GM23338 (cell line): ENCODE results near the gene CAMK2N2. TPM values are rescaled to one million over a fixed set of nuclear protein-coding genes. Genes with fewer than 3 reads are reported as not detected.
A peak's percentile ranks its signal among the peaks of the same experiment; 100 is the strongest.

Experiments
- ATAC-seq: fragments of 200-7000 bp; cut with Tn5 transposase; 3 replicates; pipeline ENCODE4 v1.9.1; 2020
- DNase-seq: peaks from one replicate; pipeline ENCODE4 v3.0.0-alpha.2; 2015; ENCODE audit warnings: low spot score
- H2AFZ ChIP-seq: fragments of 200-600 bp; sonication (generic); 2 replicates; pipeline ENCODE4 v1.8.0; 2016; ENCODE audit warnings: antibody characterized with exemption, mild to moderate bottlenecking, moderate library complexity
- H3F3A ChIP-seq: fragments of 200-600 bp; sonication (generic); replicated peaks from 2 replicates; pipeline ENCODE4 v1.8.0; 2017; ENCODE audit warnings: antibody characterized with exemption, mixed run types, low read depth
- H3K27ac ChIP-seq: fragments of 200-600 bp; sonication (generic); 2 replicates; pipeline ENCODE4 v1.6.1; 2016; ENCODE audit warnings: low read depth
- H3K27me3 ChIP-seq: fragments of 200-600 bp; sonication (generic); 2 replicates; pipeline ENCODE4 v1.8.0; 2016; ENCODE audit warnings: mild to moderate bottlenecking, mixed run types, moderate library complexity; ENCODE audit not compliant: insufficient read depth
- H3K36me3 ChIP-seq: fragments of 200-600 bp; sonication (generic); 2 replicates; pipeline ENCODE4 v1.8.0; 2016; ENCODE audit warnings: mild to moderate bottlenecking; ENCODE audit not compliant: insufficient read depth
- H3K4me1 ChIP-seq: fragments of 200-600 bp; sonication (generic); 2 replicates; pipeline ENCODE4 v1.8.0; 2016; ENCODE audit warnings: mild to moderate bottlenecking, moderate library complexity; ENCODE audit not compliant: insufficient read depth
- H3K4me2 ChIP-seq: fragments of 200-600 bp; sonication (generic); 2 replicates; pipeline ENCODE4 v1.7.1; 2017; ENCODE audit warnings: mixed run types
- H3K4me3 ChIP-seq: fragments of 200-600 bp; sonication (generic); 2 replicates; pipeline ENCODE4 v1.6.1; 2016; ENCODE audit warnings: mixed run types
- H3K79me2 ChIP-seq: fragments of 200-600 bp; sonication (generic); replicated peaks from 2 replicates; pipeline ENCODE4 v1.8.0; 2017; ENCODE audit warnings: mild to moderate bottlenecking; ENCODE audit not compliant: insufficient read depth
- H3K9me2 ChIP-seq: fragments of 200-600 bp; sonication (generic); 2 replicates; pipeline ENCODE4 v1.8.0; 2017; ENCODE audit not compliant: insufficient read depth
- H4K20me1 ChIP-seq: fragments of 200-600 bp; sonication (generic); replicated peaks from 2 replicates; pipeline ENCODE4 v1.8.0; 2017; ENCODE audit warnings: mild to moderate bottlenecking; ENCODE audit not compliant: insufficient read depth
- H3K27ac Mint-ChIP-seq: 2 replicates; pipeline ENCODE4 v1.8.0; 2020; ENCODE audit warnings: inconsistent platforms, mild to moderate bottlenecking, moderate library complexity, mixed read lengths
- H3K27me3 Mint-ChIP-seq: 3 replicates; pipeline ENCODE4 v1.8.0; 2022; ENCODE audit warnings: low read depth, mild to moderate bottlenecking, moderate library complexity, mixed read lengths, inconsistent platforms; ENCODE audit not compliant: insufficient read depth, poor library complexity
- H3K36me3 Mint-ChIP-seq: 3 replicates; pipeline ENCODE4 v1.8.0; 2021; ENCODE audit warnings: low read depth, mild to moderate bottlenecking, inconsistent platforms, moderate library complexity, mixed read lengths
- H3K4me1 Mint-ChIP-seq: 3 replicates; pipeline ENCODE4 v1.8.0; 2020; ENCODE audit warnings: mild to moderate bottlenecking, inconsistent platforms, mixed read lengths
- H3K4me3 Mint-ChIP-seq: 3 replicates; pipeline ENCODE4 v1.8.0; 2021; ENCODE audit warnings: moderate library complexity, mild to moderate bottlenecking, inconsistent platforms, mixed read lengths
- H3K9me3 Mint-ChIP-seq: 3 replicates; pipeline ENCODE4 v1.8.0; 2020; ENCODE audit warnings: moderate library complexity, mild to moderate bottlenecking, inconsistent platforms, mixed read lengths
- CREB1 ChIP-seq: fragments of 250-450 bp; sonication (Bioruptor Pico); IDR thresholded peaks from 2 replicates; pipeline ENCODE4 v1.5.0; 2020; ENCODE audit warnings: low read depth, mild to moderate bottlenecking, moderate library complexity
- EZH2phosphoT487 ChIP-seq: fragments of 200-600 bp; sonication (generic); IDR thresholded peaks from one replicate; pipeline ENCODE4 v1.8.1; 2018; ENCODE audit warnings: antibody characterized with exemption; ENCODE audit not compliant: unreplicated experiment
- JUNB ChIP-seq: IDR thresholded peaks from one replicate; pipeline ENCODE4 v1.6.1; 2016; ENCODE audit warnings: antibody characterized with exemption; ENCODE audit not compliant: unreplicated experiment
- POLR2AphosphoS5 ChIP-seq: IDR thresholded peaks from 2 replicates; pipeline ENCODE4 v1.6.1; 2016; ENCODE audit warnings: antibody characterized with exemption, low read depth
- STAT1 ChIP-seq: IDR thresholded peaks from one replicate; pipeline ENCODE4 v1.6.1; 2016; ENCODE audit warnings: antibody characterized with exemption; ENCODE audit not compliant: unreplicated experiment
- ZNF114 ChIP-seq: fragments of 250-450 bp; sonication (Bioruptor Pico); IDR thresholded peaks from 2 replicates; pipeline ENCODE4 v1.5.0; 2020; ENCODE audit warnings: mild to moderate bottlenecking, moderate library complexity
- ZNF331 ChIP-seq: fragments of 250-450 bp; sonication (Bioruptor Pico); IDR thresholded peaks from 2 replicates; pipeline ENCODE4 v1.5.0; 2020; ENCODE audit warnings: low read depth, mild to moderate bottlenecking, moderate library complexity
- polyA plus RNA-seq: library from polyadenylated mRNA; unstranded; fragments of >200 nt; fragmentation: Nextera tagmentation; extraction: Ambion mirVana; gene quantifications from 2 replicates; pipeline ENCODE4 v1.2.1, GENCODE V29; 2016
- total RNA-seq: library from RNA; depleted of rRNA; stranded (reverse); fragments of >200 nt; shearing (Covaris generic); gene quantifications from 2 replicates; pipeline ENCODE4 v1.2.3, GENCODE V29; 2014
- TF ChIP-seq, protein P1 (sequence below): IDR thresholded peaks from one replicate; pipeline ENCODE4 v1.6.1; 2018; ENCODE audit warnings: antibody characterized with exemption; ENCODE audit not compliant: unreplicated experiment
- TF ChIP-seq, protein P2 (sequence below), 2 experiments: fragments of 200-600 bp in 1 of 2; sonication (generic) in 1 of 2; conservative IDR thresholded peaks; 2 replicates each; pipeline versions ENCODE4 v1.5.1 to v1.6.1; 2016 to 2017; ENCODE audit warnings: antibody characterized with exemption in 2 of 2, low read depth in 2 of 2, mild to moderate bottlenecking in 2 of 2, moderate library complexity in 1 of 2

The CAMK2N2 gene
- total and polyA plus RNA-seq, 2 experiments from 2014 or later = 0.32 to 1.3 TPM

GRCh38 chr3:184277366-184277765 is 16.0 kb upstream of the CAMK2N2 start (continued):
- TF ChIP-seq, protein P1, sequence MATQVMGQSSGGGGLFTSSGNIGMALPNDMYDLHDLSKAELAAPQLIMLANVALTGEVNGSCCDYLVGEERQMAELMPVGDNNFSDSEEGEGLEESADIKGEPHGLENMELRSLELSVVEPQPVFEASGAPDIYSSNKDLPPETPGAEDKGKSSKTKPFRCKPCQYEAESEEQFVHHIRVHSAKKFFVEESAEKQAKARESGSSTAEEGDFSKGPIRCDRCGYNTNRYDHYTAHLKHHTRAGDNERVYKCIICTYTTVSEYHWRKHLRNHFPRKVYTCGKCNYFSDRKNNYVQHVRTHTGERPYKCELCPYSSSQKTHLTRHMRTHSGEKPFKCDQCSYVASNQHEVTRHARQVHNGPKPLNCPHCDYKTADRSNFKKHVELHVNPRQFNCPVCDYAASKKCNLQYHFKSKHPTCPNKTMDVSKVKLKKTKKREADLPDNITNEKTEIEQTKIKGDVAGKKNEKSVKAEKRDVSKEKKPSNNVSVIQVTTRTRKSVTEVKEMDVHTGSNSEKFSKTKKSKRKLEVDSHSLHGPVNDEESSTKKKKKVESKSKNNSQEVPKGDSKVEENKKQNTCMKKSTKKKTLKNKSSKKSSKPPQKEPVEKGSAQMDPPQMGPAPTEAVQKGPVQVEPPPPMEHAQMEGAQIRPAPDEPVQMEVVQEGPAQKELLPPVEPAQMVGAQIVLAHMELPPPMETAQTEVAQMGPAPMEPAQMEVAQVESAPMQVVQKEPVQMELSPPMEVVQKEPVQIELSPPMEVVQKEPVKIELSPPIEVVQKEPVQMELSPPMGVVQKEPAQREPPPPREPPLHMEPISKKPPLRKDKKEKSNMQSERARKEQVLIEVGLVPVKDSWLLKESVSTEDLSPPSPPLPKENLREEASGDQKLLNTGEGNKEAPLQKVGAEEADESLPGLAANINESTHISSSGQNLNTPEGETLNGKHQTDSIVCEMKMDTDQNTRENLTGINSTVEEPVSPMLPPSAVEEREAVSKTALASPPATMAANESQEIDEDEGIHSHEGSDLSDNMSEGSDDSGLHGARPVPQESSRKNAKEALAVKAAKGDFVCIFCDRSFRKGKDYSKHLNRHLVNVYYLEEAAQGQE = no peak
- TF ChIP-seq, protein P2, sequence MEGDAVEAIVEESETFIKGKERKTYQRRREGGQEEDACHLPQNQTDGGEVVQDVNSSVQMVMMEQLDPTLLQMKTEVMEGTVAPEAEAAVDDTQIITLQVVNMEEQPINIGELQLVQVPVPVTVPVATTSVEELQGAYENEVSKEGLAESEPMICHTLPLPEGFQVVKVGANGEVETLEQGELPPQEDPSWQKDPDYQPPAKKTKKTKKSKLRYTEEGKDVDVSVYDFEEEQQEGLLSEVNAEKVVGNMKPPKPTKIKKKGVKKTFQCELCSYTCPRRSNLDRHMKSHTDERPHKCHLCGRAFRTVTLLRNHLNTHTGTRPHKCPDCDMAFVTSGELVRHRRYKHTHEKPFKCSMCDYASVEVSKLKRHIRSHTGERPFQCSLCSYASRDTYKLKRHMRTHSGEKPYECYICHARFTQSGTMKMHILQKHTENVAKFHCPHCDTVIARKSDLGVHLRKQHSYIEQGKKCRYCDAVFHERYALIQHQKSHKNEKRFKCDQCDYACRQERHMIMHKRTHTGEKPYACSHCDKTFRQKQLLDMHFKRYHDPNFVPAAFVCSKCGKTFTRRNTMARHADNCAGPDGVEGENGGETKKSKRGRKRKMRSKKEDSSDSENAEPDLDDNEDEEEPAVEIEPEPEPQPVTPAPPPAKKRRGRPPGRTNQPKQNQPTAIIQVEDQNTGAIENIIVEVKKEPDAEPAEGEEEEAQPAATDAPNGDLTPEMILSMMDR (conservative IDR thresholded peaks at IDR 0.05; ENCODE audit: low read depth in 2 of 2) = no peak
- TF ChIP-seq JUNB = no peak

DNA sequence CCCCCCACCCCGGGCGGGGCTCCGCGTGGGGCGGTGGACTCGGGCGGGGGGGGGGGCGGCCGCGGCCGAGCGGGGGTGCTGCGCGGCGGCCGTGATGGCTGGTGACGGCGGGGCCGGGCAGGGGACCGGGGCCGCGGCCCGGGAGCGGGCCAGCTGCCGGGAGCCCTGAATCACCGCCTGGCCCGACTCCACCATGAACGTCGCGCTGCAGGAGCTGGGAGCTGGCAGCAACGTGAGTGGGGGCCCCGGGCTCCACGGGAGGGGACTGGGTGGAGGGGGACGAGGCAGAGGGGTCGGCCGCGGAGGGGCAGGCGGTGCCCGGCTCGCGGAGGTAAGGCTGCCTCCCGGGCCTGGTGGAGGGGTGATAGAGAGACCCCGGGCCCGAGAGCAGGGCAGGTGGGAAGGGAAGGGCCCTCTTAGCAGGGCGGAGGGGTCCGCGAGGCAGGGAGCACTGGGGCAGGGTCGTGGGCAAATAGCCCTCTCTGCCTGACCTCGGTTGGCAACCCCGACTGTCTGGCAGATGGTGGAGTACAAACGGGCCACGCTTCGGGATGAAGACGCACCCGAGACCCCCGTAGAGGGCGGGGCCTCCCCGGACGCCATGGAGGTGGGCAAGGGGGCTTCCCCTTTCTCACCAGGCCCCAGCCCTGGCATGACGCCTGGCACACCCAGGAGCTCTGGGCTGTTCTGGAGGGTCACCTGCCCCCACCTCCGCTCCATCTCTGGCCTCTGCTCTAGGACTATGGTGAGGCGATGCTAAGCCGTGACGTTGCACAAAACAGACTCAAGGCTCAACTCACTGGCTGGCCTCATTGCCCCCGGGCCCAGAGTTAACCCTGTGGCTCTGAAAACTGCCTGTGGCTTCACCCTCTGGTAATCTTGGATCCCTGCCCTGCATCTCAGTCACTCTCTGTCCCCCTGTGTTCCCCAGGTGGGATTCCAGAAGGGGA is 14.9 kb upstream of the CAMK2N2 start, which contains the start of gene ECE2:
ECE2 (plus strand) TSS at position 62 of the 950 bp plus-strand sequence; CDS start at position 194, 132 bp downstream.
- no peak for DNase-seq
- H3K4me1 Mint-ChIP-seq = peaks cover 7% of the 10 kb centered on the region; the same call in 2 of the 3 replicates
- H3K4me3 Mint-ChIP-seq = peak within 1 kb of the TSS; percentile 74
- H3K9me3 Mint-ChIP-seq = no peaks in the 10 kb centered on the region; the same call in 2 of the 3 replicates
- Histone ChIP-seq H3K27ac (no peak within 1 kb of the TSS), H2AFZ (peak within 1 kb of the TSS; percentile 98), H3K36me3 (no peaks in the 10 kb centered on the region), H4K20me1 (no peaks in the 10 kb centered on the region), H3K4me1 (no peaks in the 10 kb centered on the region), H3K27me3 (peaks cover 54% of the 10 kb centered on the region), H3F3A (no peaks in the 10 kb centered on the region), H3K79me2 (no peaks in the 10 kb centered on the region), H3K9me2 (no peaks in the 10 kb centered on the region; the same call in 1 of the 2 replicates), H3K4me2 (peak within 1 kb of the TSS; percentile 83), H3K4me3 (peak within 1 kb of the TSS; percentile 61)
- peak; percentile 78 for ATAC-seq
- no peak within 1 kb of the TSS for H3K27ac Mint-ChIP-seq
- no peaks in the 10 kb centered on the region for H3K36me3 Mint-ChIP-seq
- peaks cover 29% of the 10 kb centered on the region for H3K27me3 Mint-ChIP-seq
- TF ChIP-seq EZH2phosphoT487 = no peak
- TF ChIP-seq ZNF114 = no peak
- no peak for TF ChIP-seq CREB1 (CRISPR knock-in tag)
- TF ChIP-seq ZNF331 (CRISPR knock-in tag) = no peak
- no peak for TF ChIP-seq STAT1
- TF ChIP-seq POLR2AphosphoS5 = no peak
- TF ChIP-seq, protein P2 (conservative IDR thresholded peaks at IDR 0.05; ENCODE audit: low read depth in 2 of 2) = no peak
